NCI-H2107 (cell line): ENCODE measurements around the gene ERAP2.

Experiments used
- DNase-seq: peaks from one replicate; lab custom pipeline; 2025; lab: John Stamatoyannopoulos, UW

Gene ERAP2

GRCh38 chr5:96933764-96934707 lies 57.7 kb downstream of the ERAP2 start:
- no peak for DNase-seq

GRCh38 chr5:96934708-96935558 lies 58.6 kb downstream of the ERAP2 start:
- DNase-seq: peak; percentile 68

- DNase-seq: peak; percentile 78
These were observed 59.5 kb downstream of the ERAP2 start, which contains the start of gene LNPEP for GRCh38 chr5:96935559-96936430. TSS of gene LNPEP (plus strand) at chr5:96936080. CDS start at chr5:96936156, 76 bp downstream.

- no peak for DNase-seq
These were observed 60.4 kb downstream of the ERAP2 start for GRCh38 chr5:96936431-96937320.

- no peak for DNase-seq
These were observed 64.3 kb downstream of the ERAP2 start for GRCh38 chr5:96940586-96940985.

- DNase-seq: no peak
These were observed 64.8 kb downstream of the ERAP2 start for GRCh38 chr5:96941140-96941539.

- DNase-seq: no peak
These were observed 65.8 kb downstream of the ERAP2 start for GRCh38 chr5:96942078-96942477.

GRCh38 chr5:96942911-96943310 lies 66.6 kb downstream of the ERAP2 start:
- DNase-seq: no peak

GRCh38 chr5:96943799-96944198 lies 67.5 kb downstream of the ERAP2 start:
- no peak for DNase-seq

GRCh38 chr5:96945144-96945897 lies 69.0 kb downstream of the ERAP2 start:
- DNase-seq: no peak

- no peak for DNase-seq
These were observed 70.1 kb downstream of the ERAP2 start for GRCh38 chr5:96946381-96946780.

GRCh38 chr5:96952118-96952750 lies 75.9 kb downstream of the ERAP2 start:
- no peak for DNase-seq

- DNase-seq: no peak
These were observed 76.9 kb downstream of the ERAP2 start for GRCh38 chr5:96952974-96953730.

- DNase-seq: no peak
These were observed 81.2 kb downstream of the ERAP2 start for GRCh38 chr5:96957254-96958049.

- DNase-seq: no peak
These were observed 82.7 kb downstream of the ERAP2 start for GRCh38 chr5:96958977-96959376.

- DNase-seq: no peak
These were observed 84.8 kb downstream of the ERAP2 start for GRCh38 chr5:96961053-96961452.

GRCh38 chr5:96962540-96962991 lies 86.3 kb downstream of the ERAP2 start:
- no peak for DNase-seq

- no peak for DNase-seq
These were observed 87.0 kb downstream of the ERAP2 start for GRCh38 chr5:96963267-96963666.
